Ovary (tissue), 9 donors: ENCODE measurements around the gene SAMD1. TPM values are rescaled to one million over a fixed set of nuclear protein-coding genes. Genes with fewer than 3 reads are reported as not detected.

Experiments used
- DNase-seq, 5 donors: peaks; one replicate each; pipeline ENCODE4 v3.0.0-alpha.2; 2019 to 2020
- H3K27ac ChIP-seq, 2 donors: fragments of 200-600 bp; one replicate each; pipeline versions ENCODE4 v1.5.1 to v1.8.0; 2019 to 2022
- H3K27me3 ChIP-seq: fragments of 200-600 bp; one replicate; pipeline ENCODE4 v1.8.0; 2022
- H3K36me3 ChIP-seq: fragments of 200-600 bp; sonication (generic); one replicate; pipeline ENCODE4 v1.5.1; 2019
- H3K4me1 ChIP-seq: one replicate; pipeline ENCODE4 v1.8.1; 2013; ENCODE audit warnings: mild to moderate bottlenecking, moderate library complexity; ENCODE audit not compliant: insufficient read depth
- H3K4me3 ChIP-seq: fragments of 200-600 bp; sonication (generic); one replicate; pipeline ENCODE4 v1.5.1; 2017
- H3K9me3 ChIP-seq, 2 donors: fragments of 200-600 bp in 1 of 2; sonication (generic) in 1 of 2; one replicate each; pipeline versions ENCODE4 v1.5.1 to v1.8.1; 2013 to 2019; ENCODE audit warnings: mild to moderate bottlenecking in 1 of 2, moderate library complexity in 1 of 2
- EP300 ChIP-seq: sonication (generic); formaldehyde crosslinking; IDR thresholded peaks from one replicate; pipeline ENCODE4 v1.6.1; 2017; ENCODE audit warnings: antibody characterized with exemption
- POLR2A ChIP-seq: fragments of 450-650 bp; IDR thresholded peaks from one replicate; pipeline ENCODE4 v1.6.1; 2017; ENCODE audit warnings: antibody characterized with exemption, mild to moderate bottlenecking, moderate library complexity
- whole genome bisulfite sequencing, 3 donors: extraction: QIAGEN DNeasy Blood & Tissue Kit in 1 of 3; methylation state at CpG; one replicate each; pipeline versions ENCODE4 v1.1.5 to v1.1.7; 2013 to 2017; 5-methylcytosine and 5-hydroxymethylcytosine counted together
- intact Hi-C, 4 donors: fragments of 100-400 bp; cut with DNase I; formaldehyde crosslinking; loops; one replicate each; pipeline versions ENCODE4 v1.11.0 to v1.15.1; 2022 to 2023
- polyA plus RNA-seq, 2 donors: library from polyadenylated mRNA; stranded (reverse); fragments of 200-250 nt in 1 of 2; fragments of 350-450 nt in 1 of 2; fragmentation: Illumina TruSeq in 1 of 2; extraction: RNeasy Lipid Tissue Mini Kit (QIAGEN cat#74804) in 1 of 2; gene quantifications; one replicate each; pipeline ENCODE4 v1.2.3, GENCODE V29; 2013 to 2014
- total RNA-seq, 7 donors: library from RNA; depleted of rRNA in 2 of 7; stranded (reverse); fragments of >200 nt in 2 of 7; fragmentation: NEBNext Ultra II Directional in 3 of 7; extraction: Animal tissue kit (Norgen Biotek cat#: 25700) in 3 of 7; gene quantifications; one replicate each; pipeline versions ENCODE4 v1.1.0 to v1.2.4, GENCODE V29; 2016 to 2023
- TF ChIP-seq, protein P1 (sequence below), 3 donors: fragments of 450-650 bp in 2 of 3; fragments of 200-600 bp in 1 of 3; IDR thresholded peaks; one replicate each; pipeline versions ENCODE4 v1.5.1 to v1.8.0; 2016 to 2022; ENCODE audit warnings: antibody characterized with exemption in 3 of 3, mild to moderate bottlenecking in 1 of 3
- donor health status: DM: no; HTN: no; CAD: no; lungs with moderate emphysema.
- donor health status: DM: no; HTN: no; CAD: no.
- donor health status: Bipolar disorder and iron deficiency.
- donor health status: DM: yes; HTN: yes; CAD: no.
- donor health status: DM: no; HTN: no; CAD: no.
- donor health status: DM: yes; HTN: yes; CAD: no.

SAMD1 gene
- total and polyA plus RNA-seq, 9 donors, result 10.5 to 68.3 (median 37.4) TPM

GRCh38 chr19:14072535-14073260 is 17.9 kb downstream of the SAMD1 start, which contains the start of gene MISP3:
MISP3 (plus strand) TSS chr19:14072786; CDS start chr19:14073310, 524 bp downstream.
- Histone ChIP-seq H3K27ac (peak within 1 kb of the TSS in 1 of 2 donors; percentile 44), H3K36me3 (no peaks in the 10 kb centered on the region), H3K4me3 (peak within 1 kb of the TSS; percentile 58), H3K4me1 (peaks cover 7% of the 10 kb centered on the region), H3K9me3 (no peaks in the 10 kb centered on the region), H3K27me3 (no peaks in the 10 kb centered on the region)
- 1 to 13% (median 2%) methylated on average over 3 to 51 of the region's 51 CpGs for WGBS, 3 donors
- intact Hi-C loops, result loop anchor here (5.0 to 10.0 kb wide), 4 partner anchors 65 to 798 kb away; partner anchors contain the start of gene ASF1B (in 2 of the 4)
- peak in 1 of 5 donors; percentile 59 for DNase-seq
- TF ChIP-seq, protein P1, sequence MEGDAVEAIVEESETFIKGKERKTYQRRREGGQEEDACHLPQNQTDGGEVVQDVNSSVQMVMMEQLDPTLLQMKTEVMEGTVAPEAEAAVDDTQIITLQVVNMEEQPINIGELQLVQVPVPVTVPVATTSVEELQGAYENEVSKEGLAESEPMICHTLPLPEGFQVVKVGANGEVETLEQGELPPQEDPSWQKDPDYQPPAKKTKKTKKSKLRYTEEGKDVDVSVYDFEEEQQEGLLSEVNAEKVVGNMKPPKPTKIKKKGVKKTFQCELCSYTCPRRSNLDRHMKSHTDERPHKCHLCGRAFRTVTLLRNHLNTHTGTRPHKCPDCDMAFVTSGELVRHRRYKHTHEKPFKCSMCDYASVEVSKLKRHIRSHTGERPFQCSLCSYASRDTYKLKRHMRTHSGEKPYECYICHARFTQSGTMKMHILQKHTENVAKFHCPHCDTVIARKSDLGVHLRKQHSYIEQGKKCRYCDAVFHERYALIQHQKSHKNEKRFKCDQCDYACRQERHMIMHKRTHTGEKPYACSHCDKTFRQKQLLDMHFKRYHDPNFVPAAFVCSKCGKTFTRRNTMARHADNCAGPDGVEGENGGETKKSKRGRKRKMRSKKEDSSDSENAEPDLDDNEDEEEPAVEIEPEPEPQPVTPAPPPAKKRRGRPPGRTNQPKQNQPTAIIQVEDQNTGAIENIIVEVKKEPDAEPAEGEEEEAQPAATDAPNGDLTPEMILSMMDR (IDR thresholded peaks at IDR 0.05), result no peak
- TF ChIP-seq POLR2A, result no peak
- no peak for TF ChIP-seq EP300

DNA sequence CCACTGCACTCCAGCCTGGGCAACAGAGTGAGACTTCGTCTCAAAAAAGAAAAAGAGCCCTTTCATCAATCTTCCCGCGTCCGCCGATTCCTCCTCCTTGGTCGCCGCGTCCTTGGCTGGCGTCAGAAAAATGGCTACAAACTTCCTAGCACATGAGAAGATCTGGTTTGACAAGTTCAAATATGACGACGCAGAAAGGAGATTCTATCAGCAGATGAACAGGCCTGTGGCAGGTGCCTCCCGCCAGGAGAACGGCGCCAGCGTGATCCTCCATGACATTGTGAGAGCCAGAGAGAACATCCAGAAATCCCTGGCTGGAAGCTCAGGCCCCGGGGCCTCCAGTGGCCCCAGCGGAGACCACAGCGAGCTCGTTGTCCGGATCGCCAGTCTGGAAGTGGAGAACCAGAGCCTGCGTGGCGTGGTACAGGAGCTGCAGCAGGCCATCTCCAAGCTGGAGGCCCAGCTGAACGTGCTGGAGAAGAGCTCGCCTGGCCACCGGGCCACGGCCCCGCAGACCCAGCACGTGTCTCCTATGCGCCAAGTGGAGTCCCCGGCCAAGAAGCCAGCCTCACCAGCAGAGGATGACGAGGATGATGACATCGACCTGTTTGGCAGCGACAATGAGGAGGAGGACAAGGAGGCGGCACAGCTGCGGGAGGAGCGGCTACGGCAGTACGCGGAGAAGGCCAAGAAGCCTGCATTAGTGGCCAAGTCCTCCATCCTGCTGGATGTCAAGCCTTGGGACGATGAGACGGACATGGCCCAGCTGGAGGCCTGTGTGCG is 20.1 kb downstream of the SAMD1 start:
- no peaks in the 10 kb centered on the region for H3K27me3 ChIP-seq
- no peak overlapping the region for H3K4me3 ChIP-seq
- H3K27ac ChIP-seq, result no peak overlapping the region
- peaks cover 7% of the 10 kb centered on the region for H3K4me1 ChIP-seq
- no peak for DNase-seq
- H3K9me3 ChIP-seq, result no peaks in the 10 kb centered on the region
- WGBS, 3 donors, result 93 to 96% (median 94%) methylated on average over 43 of the region's 43 CpGs
- H3K36me3 ChIP-seq, result no peaks in the 10 kb centered on the region
- no peak for TF ChIP-seq EP300
- intact Hi-C loops, result loop anchor here (5.0 to 10.0 kb wide), 4 partner anchors 67 to 796 kb away; partner anchors contain the start of gene ASF1B (in 2 of the 4)

DNA sequence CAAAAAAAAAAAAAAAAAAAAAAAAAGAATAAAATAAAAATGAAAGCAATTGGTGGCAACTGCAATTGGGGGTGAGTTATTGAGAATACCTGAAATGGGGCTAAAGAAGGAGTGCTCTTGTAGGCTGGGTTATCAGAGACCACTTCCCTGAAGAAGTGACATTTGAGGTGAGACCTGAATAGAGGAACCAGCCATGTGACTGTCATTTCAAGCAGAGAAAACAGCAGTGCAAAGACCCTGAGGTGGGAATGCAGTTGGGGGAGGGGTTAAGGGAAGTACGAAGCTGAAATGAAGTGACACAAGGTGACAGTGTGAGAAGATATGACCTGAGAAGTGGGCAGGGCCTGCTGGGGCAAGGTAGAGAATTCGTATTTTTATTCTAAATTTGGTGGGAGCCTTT is 24.4 kb downstream of the SAMD1 start:
- Histone ChIP-seq H3K27ac (no peak overlapping the region), H3K27me3 (no peaks in the 10 kb centered on the region), H3K9me3 (no peaks in the 10 kb centered on the region), H3K4me3 (no peak overlapping the region), H3K4me1 (no peaks in the 10 kb centered on the region), H3K36me3 (no peaks in the 10 kb centered on the region)
- no peak for TF ChIP-seq EP300
- TF ChIP-seq, protein P1 (IDR thresholded peaks at IDR 0.05), result no peak
- TF ChIP-seq POLR2A, result no peak
- 53 to 68% (median 57%) methylated on average over 2 of the region's 2 CpGs for WGBS, 3 donors
- intact Hi-C loops, result loop anchor here in 1 of 4 donors (10.0 kb wide), 1 partner anchor 471 kb away; no protein-coding TSS in a partner anchor
- no peak for DNase-seq

GRCh38 chr19:14063105-14063504 is 27.4 kb downstream of the SAMD1 start:
- H3K9me3 ChIP-seq, result no peaks in the 10 kb centered on the region
- intact Hi-C loops, result loop anchor here in 1 of 4 donors (10.0 kb wide), 1 partner anchor 468 kb away; no protein-coding TSS in a partner anchor
- no peak overlapping the region for H3K27ac ChIP-seq
- 61 to 71% (median 62%) methylated on average over 7 of the region's 7 CpGs for WGBS, 3 donors
- TF ChIP-seq EP300 (no peak), POLR2A (no peak)
- TF ChIP-seq, protein P1 (IDR thresholded peaks at IDR 0.05), result no peak
- no peaks in the 10 kb centered on the region for H3K4me1 ChIP-seq
- no peak for DNase-seq
- H3K36me3 ChIP-seq, result no peaks in the 10 kb centered on the region
- H3K27me3 ChIP-seq, result no peaks in the 10 kb centered on the region
- no peak overlapping the region for H3K4me3 ChIP-seq
